ENCODE data around the gene NR0B2.
"Not testable (repeated sequence)": the region's sequence is repeated elsewhere in the genome, so short reads cannot be mapped to it uniquely, and the experiment has no call there.

The NR0B2 gene

DNA sequence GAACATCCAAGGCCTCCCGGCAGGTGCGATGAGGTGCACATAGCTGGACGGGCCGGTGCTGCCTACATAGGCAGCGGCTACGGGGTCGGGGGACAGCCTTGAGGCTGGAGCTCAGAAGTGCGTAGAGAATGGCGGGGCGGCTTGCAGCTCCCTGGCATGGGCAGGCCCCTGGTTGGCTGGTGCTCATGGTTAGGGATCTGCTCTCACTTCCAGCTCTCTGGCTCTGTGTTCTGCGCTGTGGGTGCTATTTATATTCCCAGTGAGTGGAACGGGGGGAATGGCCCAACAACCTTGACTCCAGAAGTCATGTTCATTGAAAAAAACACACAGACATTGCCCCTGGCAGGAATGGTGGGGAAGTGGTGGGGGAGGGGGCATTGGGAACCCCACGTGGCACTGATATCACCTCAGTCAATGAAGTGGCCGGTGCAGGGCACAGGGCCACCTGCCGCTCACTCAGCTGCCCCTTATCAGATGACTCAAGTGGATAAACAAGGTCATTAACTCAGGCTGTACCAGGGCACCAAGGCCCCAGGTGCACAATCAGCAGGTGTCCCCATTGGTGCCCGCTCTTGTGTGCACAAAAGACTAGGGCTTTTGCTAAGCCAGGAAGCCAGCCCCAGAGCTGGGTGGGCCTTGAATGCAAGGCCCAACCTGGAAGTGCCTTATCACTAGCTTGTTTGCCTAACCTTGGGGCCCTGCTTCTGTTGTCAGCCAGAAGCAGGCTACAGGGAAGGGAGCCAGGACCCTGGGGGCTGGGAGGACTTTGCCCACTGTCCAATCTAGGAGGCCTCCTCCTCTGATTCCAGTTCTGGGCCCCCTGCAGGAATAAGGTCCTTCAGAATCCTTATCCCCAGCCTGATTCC, at the start of gene NR0B2:
NR0B2 (minus strand) TSS at position 222 of the 866 bp plus-strand sequence; CDS start at position 187, 35 bp downstream.
- no peak for DNase-seq

DNA sequence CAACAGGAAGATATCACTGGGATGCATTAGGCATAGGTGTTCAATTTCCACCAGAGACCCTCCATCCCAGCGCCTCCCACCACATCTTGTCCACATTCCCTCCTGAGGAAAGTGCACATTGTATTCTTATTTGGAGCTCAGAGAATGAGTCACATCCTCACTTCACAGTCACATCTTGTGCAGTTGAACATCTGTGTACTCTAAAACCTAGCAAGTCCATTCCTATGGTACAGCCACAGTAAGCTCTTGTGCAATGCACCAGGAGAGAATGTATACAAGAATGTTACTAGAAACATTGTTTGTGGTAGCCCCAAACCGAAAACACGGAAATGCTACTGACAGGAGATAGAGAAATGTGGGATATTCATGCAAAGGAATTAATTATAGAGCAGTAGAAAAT, 48.1 kb upstream of the NR0B2 start:
- peak in 3 of 58 donors; percentile 3 to 12 (median 10) for DNase-seq

- no peak for DNase-seq
Measured at GRCh38 chr1:26960625-26960966, 46.8 kb upstream of the NR0B2 start.

DNA sequence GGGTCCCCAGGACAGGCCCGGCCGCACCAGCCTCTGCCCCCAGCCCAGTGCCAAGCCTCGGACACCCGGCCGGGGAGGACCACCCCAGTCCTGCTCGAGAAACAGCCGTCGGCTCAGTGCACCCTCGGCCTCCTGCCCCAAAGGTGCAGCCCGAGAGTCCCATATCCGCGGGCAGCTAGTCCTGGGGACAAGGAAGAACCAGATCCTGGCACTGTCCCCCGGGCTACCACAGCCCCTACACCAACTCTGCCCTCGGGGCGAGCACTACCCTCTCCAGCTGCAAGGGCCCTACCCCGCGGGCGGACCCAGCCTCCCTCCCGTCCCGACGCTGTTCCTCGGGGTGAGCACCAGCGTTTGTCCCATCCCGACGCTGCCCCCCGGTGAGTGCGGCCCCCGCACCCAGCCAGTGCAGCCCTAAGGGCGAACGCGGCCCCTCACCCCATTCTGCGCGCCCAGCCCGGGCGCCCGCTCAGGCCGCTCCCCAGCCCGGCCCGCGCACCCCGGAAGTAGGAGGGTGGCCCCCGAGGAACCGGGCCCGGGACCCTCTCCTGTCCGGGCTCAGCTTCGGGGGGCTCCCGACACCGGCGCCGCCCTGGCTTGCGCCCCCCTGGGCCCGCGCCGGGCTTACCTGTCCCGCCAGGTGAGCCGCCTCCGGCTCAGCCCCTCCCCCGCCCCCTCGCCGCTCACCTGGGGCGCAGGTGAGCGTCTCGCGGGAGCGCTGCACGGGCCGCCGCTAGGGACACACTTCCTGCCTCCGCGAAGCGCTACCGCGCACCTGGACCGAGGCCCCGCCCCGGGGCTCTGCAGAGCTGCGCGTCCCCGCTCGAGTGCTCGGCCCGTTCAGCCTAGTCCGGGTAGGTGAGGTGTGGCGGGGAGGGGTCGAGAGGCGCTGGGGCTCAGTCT, 46.2 kb upstream of the NR0B2 start, which contains the start of gene KDF1:
KDF1 (minus strand) TSS at position 747 of the 903 bp plus-strand sequence. CDS start 8,088 bp downstream, outside the sequence.
- DNase-seq = no peak

- no peak for DNase-seq
Measured at GRCh38 chr1:26959270-26959669, 45.5 kb upstream of the NR0B2 start.

GRCh38 chr1:26957306-26957705, 43.5 kb upstream of the NR0B2 start:
- no peak for DNase-seq

- no peak for DNase-seq
Measured at GRCh38 chr1:26956321-26956720, 42.5 kb upstream of the NR0B2 start.

- DNase-seq = no peak
Measured at GRCh38 chr1:26953374-26953773, 39.6 kb upstream of the NR0B2 start.

GRCh38 chr1:26951821-26952497, 38.2 kb upstream of the NR0B2 start:
- DNase-seq = no peak

DNA sequence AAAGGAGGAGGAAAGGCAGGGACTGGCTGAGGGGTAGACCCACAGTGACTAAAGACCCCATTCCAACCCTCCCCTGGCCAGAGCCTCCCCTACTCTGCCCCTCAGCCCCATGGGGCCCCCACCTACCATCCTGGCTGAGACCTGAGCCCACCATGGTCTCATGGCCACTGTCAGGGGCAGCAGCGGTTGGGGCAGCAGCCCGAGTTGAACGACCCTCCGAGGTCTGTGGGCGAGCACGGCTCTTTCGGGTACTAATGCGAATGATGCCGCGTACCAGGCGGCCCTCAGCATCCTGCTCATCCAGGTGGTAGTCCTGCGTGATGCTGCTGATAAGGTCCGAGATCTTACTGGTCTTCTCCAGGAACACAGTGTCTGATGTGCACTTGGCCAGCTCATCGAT, 37.4 kb upstream of the NR0B2 start:
- DNase-seq = no peak

- no peak for DNase-seq
Measured at GRCh38 chr1:26950602-26951001, 36.8 kb upstream of the NR0B2 start.

DNA sequence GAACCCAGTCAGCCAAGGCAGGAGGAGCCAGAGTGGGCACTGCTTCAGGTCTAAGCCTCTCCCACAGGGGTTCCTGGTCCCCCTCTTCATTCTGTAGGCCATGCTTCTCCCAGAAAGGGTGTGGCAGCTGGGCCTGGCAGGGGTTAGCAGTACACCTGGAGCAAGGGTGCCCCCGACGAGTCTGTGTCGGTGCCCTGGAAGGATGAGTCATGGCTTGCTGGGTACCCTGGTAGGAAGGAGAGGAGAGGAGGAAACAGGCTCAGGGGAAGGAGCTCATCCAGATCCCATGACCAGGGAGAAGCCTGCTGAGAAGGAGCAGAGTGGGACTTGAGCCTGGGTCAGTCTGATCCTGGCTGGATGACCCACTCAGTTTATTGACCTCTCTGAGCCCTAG, 36.1 kb upstream of the NR0B2 start:
- no peak for DNase-seq

DNA sequence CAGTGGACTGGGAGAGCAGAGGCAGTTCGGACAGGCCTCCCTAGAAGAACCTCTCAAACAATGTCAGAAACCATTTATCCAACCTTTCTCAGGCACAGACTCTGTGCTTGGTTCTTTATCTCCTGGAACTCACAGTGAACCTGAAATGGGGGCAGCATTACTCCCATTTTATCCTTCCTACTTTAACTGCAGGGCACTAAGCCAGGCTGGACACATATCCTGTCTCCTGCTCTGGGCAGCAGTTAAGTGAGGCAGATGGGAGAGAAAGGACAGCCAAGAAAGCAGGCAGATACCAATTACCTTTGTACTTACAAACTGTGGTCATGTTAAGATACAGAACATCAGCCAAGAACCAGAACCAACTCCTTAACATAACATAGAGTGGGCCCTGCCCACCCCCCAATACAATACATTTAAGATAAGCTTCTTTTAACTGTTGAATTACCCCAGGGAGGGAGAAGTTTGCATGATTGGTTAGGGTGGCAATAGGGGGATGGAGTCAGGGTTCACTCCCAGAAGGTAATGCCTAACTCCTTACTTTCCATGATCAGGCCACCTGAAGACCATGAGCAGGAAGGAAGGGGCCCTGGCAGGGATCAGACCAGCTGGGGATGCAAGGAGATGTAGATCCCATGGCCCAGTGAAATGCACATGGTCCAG, 35.6 kb upstream of the NR0B2 start:
- no peak for DNase-seq

DNA sequence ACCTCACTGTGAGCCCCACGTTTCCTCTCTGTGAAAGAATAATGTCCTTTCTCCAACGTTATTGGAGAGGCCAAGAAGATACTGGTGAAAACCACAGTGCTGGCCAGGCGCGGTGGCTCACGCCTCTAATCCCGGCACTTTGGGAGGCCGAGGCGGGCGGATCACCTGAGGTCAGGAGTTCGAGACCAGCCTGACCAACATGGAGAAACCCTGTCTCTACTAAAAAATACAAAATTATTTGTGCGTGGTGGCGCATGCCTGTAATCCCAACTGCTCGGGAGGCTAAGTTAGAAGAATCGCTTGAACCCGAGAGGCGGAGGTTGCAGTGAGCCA, 34.9 kb upstream of the NR0B2 start:
- not testable (repeated sequence) for DNase-seq

GRCh38 chr1:26946270-26946669, 32.5 kb upstream of the NR0B2 start:
- DNase-seq = no peak

- DNase-seq = no peak
Measured at GRCh38 chr1:26945728-26946127, 32.0 kb upstream of the NR0B2 start.

- DNase-seq = no peak
Measured at GRCh38 chr1:26945138-26945537, 31.4 kb upstream of the NR0B2 start.

GRCh38 chr1:26942656-26943055, 28.9 kb upstream of the NR0B2 start:
- DNase-seq = no peak

DNA sequence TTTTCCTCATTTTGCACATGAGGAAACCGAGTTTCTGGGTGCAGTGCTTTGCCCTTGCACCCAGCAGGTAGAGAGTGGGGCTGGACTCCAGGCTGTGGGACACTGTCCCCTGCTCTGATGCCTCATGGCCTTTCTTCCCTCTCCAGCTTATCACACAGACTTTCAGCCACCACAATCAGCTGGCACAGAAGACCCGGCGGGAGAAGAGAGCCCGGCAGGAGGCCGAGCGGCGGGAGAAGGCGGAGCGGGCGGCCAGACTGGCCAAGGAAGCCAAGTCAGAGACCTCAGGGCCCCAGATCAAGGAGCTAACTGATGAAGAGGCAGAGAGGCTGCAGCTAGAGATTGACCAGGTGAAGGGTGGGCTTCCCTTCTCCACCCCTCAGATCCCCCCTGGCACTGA, 27.5 kb upstream of the NR0B2 start:
- DNase-seq = no peak

GRCh38 chr1:26938659-26939025, 24.9 kb upstream of the NR0B2 start:
- no peak for DNase-seq

GRCh38 chr1:26938004-26938658, 24.4 kb upstream of the NR0B2 start:
- DNase-seq = no peak
